ENCODE results near the gene TEX22.

TEX22 gene

DNA sequence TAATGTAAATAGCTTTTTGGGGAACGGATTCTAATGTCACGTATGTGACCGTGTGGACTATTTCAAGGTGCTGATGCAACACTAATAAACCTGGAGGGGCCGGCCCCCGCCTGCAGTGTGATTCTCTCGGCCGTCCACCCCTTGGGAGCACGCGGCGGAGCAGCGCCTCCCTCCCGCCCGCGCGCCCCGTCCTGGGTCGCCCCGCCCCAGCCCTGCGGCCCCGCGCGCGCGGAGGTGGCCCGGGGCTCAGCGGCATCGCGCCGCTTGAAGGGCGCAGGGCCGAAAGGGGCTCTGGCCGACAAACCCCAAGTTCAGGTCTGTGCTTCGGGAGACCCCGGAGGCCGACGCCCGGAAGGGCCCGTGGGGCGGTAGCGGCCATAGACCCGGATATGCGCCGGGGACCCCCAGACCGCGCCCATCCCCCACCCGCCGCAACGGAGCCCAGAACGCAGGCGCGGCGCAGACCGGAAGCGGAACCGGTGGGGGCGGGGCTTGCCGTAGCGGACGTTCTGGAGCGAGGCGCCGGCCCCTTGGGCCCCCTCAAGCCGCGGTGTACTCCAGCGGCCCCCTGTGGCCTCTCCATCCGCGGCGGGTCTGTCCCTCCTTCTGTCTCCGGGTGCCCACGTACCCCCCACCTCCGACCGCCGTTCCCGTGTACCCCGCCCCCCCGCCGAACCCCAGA is at the start of gene TEX22 (continued):
- TF ChIP-seq ZNF175 (tag by site-specific recombination; IDR thresholded peaks at IDR 0.05) = no peak

- no peak overlapping the region for H3K4me3 ChIP-seq (ENCODE audit: low read depth, low read length)
- no peaks in the 10 kb centered on the region; a peak in 1 of 3 replicates for H3K36me3 ChIP-seq (ENCODE audit: control insufficient read depth in 2 of 2, insufficient read depth in 1 of 2, low read length in 2 of 2)
- H3K9me3 ChIP-seq (ENCODE audit: control insufficient read depth, insufficient read depth, low read depth, low read length) = peaks cover 2% of the 10 kb centered on the region; the same call in 1 of the 2 replicates
- POLR2A ChIA-PET = no interaction called here
- H3K4me1 ChIP-seq (ENCODE audit: control insufficient read depth, insufficient read depth, low read length) = no peaks in the 10 kb centered on the region
- CTCF ChIA-PET = no interaction called here
- TF ChIP-seq ZFHX2 (tag by site-specific recombination; conservative IDR thresholded peaks at IDR 0.05) (0 out of 2 replicates have a peak, but pooled peaks have one; percentile 14), OVOL3 (tag by site-specific recombination; IDR thresholded peaks at IDR 0.05) (no peak)
- no peak overlapping the region for H3K27ac ChIP-seq (ENCODE audit: extremely low read depth, low read depth, low read length)
Observed at GRCh38 chr14:105348945-105349699, 49.2 kb upstream of the TEX22 start.

DNA sequence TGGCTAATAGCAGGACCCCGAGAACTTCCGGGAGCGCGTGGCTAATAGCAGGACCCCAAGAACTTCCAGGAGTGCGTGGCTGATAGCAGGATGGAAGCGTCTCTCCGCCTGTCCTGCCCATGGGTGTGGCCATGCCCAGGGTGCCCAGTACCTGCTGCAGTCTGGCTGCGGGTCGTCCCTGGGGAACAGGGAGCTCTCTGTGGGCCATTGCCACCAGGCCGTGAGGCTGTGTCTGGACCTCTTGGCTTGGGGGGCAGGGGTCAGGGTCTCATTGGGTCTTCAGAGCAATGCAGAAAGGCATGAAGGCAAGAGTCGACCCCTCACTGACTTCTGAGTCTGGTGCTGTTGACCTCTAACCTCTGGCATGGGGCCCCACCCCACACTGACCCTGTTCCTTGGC is 48.3 kb upstream of the TEX22 start:
- Histone ChIP-seq H3K27ac (ENCODE audit: extremely low read depth, low read depth, low read length) (no peak overlapping the region), H3K4me1 (ENCODE audit: control insufficient read depth, insufficient read depth, low read length) (no peaks in the 10 kb centered on the region), H3K9me3 (ENCODE audit: control insufficient read depth, insufficient read depth, low read depth, low read length) (no peaks in the 10 kb centered on the region), H3K4me3 (ENCODE audit: low read depth, low read length) (no peak overlapping the region), H3K36me3 (ENCODE audit: control insufficient read depth in 2 of 2, insufficient read depth in 1 of 2, low read length in 2 of 2) (peaks cover 0 to 5% of the 10 kb centered on the region in 2 experiments; a peak in 2 of 3 replicates)
- ChIA-PET POLR2A (no interaction called here), CTCF (interaction anchor here (0.6 to 1.1 kb wide), 2 partner anchors 15 to 375 kb away, joined by 3 to 7 read pairs; no protein-coding TSS in a partner anchor)
- TF ChIP-seq ZNF280C (tag by site-specific recombination; IDR thresholded peaks at IDR 0.05) = no peak
- no peak for TF ChIP-seq ZNF112 (tag by site-specific recombination; IDR thresholded peaks at IDR 0.05)
- TF ChIP-seq, protein P1, sequence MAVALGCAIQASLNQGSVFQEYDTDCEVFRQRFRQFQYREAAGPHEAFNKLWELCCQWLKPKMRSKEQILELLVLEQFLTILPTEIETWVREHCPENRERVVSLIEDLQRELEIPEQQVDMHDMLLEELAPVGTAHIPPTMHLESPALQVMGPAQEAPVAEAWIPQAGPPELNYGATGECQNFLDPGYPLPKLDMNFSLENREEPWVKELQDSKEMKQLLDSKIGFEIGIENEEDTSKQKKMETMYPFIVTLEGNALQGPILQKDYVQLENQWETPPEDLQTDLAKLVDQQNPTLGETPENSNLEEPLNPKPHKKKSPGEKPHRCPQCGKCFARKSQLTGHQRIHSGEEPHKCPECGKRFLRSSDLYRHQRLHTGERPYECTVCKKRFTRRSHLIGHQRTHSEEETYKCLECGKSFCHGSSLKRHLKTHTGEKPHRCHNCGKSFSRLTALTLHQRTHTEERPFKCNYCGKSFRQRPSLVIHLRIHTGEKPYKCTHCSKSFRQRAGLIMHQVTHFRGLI (tag by site-specific recombination; IDR thresholded peaks at IDR 0.05) = no peak
- TF ChIP-seq ZNF837 (tag by site-specific recombination; IDR thresholded peaks at IDR 0.05) = no peak
- TF ChIP-seq HOXD13 (CRISPR knock-in tag; IDR thresholded peaks at IDR 0.05; ENCODE audit: borderline replicate concordance) = no peak
- TF ChIP-seq ZBTB8A (tag by site-specific recombination; IDR thresholded peaks at IDR 0.05) = no peak
- TF ChIP-seq ZNF24 (tag by site-specific recombination; IDR thresholded peaks at IDR 0.05) = no peak
- TF ChIP-seq, protein P2, sequence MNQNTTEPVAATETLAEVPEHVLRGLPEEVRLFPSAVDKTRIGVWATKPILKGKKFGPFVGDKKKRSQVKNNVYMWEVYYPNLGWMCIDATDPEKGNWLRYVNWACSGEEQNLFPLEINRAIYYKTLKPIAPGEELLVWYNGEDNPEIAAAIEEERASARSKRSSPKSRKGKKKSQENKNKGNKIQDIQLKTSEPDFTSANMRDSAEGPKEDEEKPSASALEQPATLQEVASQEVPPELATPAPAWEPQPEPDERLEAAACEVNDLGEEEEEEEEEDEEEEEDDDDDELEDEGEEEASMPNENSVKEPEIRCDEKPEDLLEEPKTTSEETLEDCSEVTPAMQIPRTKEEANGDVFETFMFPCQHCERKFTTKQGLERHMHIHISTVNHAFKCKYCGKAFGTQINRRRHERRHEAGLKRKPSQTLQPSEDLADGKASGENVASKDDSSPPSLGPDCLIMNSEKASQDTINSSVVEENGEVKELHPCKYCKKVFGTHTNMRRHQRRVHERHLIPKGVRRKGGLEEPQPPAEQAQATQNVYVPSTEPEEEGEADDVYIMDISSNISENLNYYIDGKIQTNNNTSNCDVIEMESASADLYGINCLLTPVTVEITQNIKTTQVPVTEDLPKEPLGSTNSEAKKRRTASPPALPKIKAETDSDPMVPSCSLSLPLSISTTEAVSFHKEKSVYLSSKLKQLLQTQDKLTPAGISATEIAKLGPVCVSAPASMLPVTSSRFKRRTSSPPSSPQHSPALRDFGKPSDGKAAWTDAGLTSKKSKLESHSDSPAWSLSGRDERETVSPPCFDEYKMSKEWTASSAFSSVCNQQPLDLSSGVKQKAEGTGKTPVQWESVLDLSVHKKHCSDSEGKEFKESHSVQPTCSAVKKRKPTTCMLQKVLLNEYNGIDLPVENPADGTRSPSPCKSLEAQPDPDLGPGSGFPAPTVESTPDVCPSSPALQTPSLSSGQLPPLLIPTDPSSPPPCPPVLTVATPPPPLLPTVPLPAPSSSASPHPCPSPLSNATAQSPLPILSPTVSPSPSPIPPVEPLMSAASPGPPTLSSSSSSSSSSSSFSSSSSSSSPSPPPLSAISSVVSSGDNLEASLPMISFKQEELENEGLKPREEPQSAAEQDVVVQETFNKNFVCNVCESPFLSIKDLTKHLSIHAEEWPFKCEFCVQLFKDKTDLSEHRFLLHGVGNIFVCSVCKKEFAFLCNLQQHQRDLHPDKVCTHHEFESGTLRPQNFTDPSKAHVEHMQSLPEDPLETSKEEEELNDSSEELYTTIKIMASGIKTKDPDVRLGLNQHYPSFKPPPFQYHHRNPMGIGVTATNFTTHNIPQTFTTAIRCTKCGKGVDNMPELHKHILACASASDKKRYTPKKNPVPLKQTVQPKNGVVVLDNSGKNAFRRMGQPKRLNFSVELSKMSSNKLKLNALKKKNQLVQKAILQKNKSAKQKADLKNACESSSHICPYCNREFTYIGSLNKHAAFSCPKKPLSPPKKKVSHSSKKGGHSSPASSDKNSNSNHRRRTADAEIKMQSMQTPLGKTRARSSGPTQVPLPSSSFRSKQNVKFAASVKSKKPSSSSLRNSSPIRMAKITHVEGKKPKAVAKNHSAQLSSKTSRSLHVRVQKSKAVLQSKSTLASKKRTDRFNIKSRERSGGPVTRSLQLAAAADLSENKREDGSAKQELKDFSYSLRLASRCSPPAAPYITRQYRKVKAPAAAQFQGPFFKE (tag by site-specific recombination; IDR thresholded peaks at IDR 0.05; ENCODE audit: borderline replicate concordance) = no peak
